ENCODE data around the gene DLGAP1.

GRCh38 chr18:3619746-3620145 is 835.4 kb downstream of the DLGAP1 start:
- TF ChIP-seq EP300 (IDR thresholded peaks at IDR 0.05) (no peak), POLR2A (IDR thresholded peaks at IDR 0.05) (no peak)
